B cell (primary cell): ENCODE results near the gene GALM. TPM values are rescaled to one million over a fixed set of nuclear protein-coding genes. Genes with fewer than 3 reads are reported as not detected.
A peak's percentile ranks its signal among the peaks of the same experiment; 100 is the strongest.

Source experiments
- ATAC-seq: fragments of 200-7000 bp; cut with Tn5 transposase; one replicate; pipeline ENCODE4 v1.10.0; 2021; ENCODE audit warnings: low read depth, mild to moderate bottlenecking, moderate number of reproducible peaks, moderate library complexity
- CTCF ChIA-PET: fragments of 350-600 bp; sonication (Branson Sonifier 250); formaldehyde crosslinking; loops from one replicate; lab custom pipeline; 2021; ENCODE audit warnings: antibody characterized with exemption, inconsistent platforms; lab: Charles Lee
- POLR2A ChIA-PET: fragments of 350-600 bp; sonication (Branson Sonifier 250); formaldehyde crosslinking; loops from one replicate; lab custom pipeline; 2021; ENCODE audit warnings: antibody characterized with exemption; lab: Charles Lee
- DNase-seq: peaks from one replicate; pipeline ENCODE4 v3.0.0; 2013
- H2AFZ ChIP-seq: 2 replicates; pipeline ENCODE4 v1.6.1; 2012; ENCODE audit warnings: mild to moderate bottlenecking, low read depth, low read length; ENCODE audit not compliant: insufficient read depth, poor library complexity, severe bottlenecking
- H3K27ac ChIP-seq, 2 donors: 1 replicate in 1 of 2; 2 replicates in 1 of 2; pipeline ENCODE4 v1.5.1; 2012 to 2013; ENCODE audit warnings: low read length in 2 of 2, mild to moderate bottlenecking in 2 of 2, moderate library complexity in 1 of 2
- H3K27me3 ChIP-seq, 4 experiments: fragments of 200-600 bp in 1 of 4; sonication (generic) in 1 of 4; replicated peaks in 1 of 4; 1 replicate in 2 of 4; 2 replicates in 2 of 4; pipeline versions ENCODE4 v1.6.1 to v1.7.0; 2013 to 2016; ENCODE audit warnings: low read length in 3 of 4, mild to moderate bottlenecking in 2 of 4, mixed read lengths in 1 of 4, moderate library complexity in 1 of 4; ENCODE audit not compliant: insufficient read depth in 4 of 4, control insufficient read depth in 3 of 4; ENCODE audit errors: control extremely low read depth in 1 of 4
- H3K36me3 ChIP-seq, 2 experiments: replicated peaks in 1 of 2; 1 replicate in 1 of 2; 2 replicates in 1 of 2; pipeline versions ENCODE4 v1.6.1 to v1.7.1; 2013; ENCODE audit warnings: low read length in 1 of 2; ENCODE audit not compliant: insufficient read depth in 2 of 2, control insufficient read depth in 1 of 2; ENCODE audit errors: control extremely low read depth in 1 of 2, extremely low read depth in 1 of 2
- H3K4me1 ChIP-seq, 2 donors: fragments of 200-600 bp in 1 of 2; sonication (generic) in 1 of 2; 1 replicate in 1 of 2; 2 replicates in 1 of 2; pipeline versions ENCODE4 v1.5.1 to v1.6.1; 2013 to 2017; ENCODE audit warnings: low read length in 2 of 2; ENCODE audit not compliant: control insufficient read depth in 2 of 2, insufficient read depth in 2 of 2
- H3K4me2 ChIP-seq: replicated peaks from 2 replicates; pipeline ENCODE3; 2012; ENCODE audit warnings: mild to moderate bottlenecking, low read depth, low read length; ENCODE audit not compliant: poor library complexity, severe bottlenecking
- H3K4me3 ChIP-seq, 5 experiments: fragments of 200-600 bp in 1 of 5; sonication (generic) in 1 of 5; 1 replicate in 3 of 5; 2 replicates in 2 of 5; pipeline versions ENCODE4 v1.5.1 to v1.7.0; 2011 to 2016; ENCODE audit warnings: low read length in 4 of 5, mild to moderate bottlenecking in 4 of 5, low read depth in 2 of 5, control low read depth in 1 of 5, moderate library complexity in 1 of 5; ENCODE audit not compliant: insufficient read depth in 1 of 5; ENCODE audit errors: control extremely low read depth in 1 of 5, extremely low read depth in 1 of 5
- H3K79me2 ChIP-seq: fragments of 200-600 bp; sonication (generic); one replicate; pipeline ENCODE4 v1.6.0; 2016; ENCODE audit warnings: low read length; ENCODE audit not compliant: control insufficient read depth, insufficient read depth
- H3K9ac ChIP-seq: fragments of 200-600 bp; sonication (generic); 2 replicates; pipeline ENCODE4 v1.6.1; 2017; ENCODE audit warnings: mild to moderate bottlenecking, low read length, moderate library complexity
- H3K9me3 ChIP-seq, 3 donors: one replicate each; pipeline versions ENCODE4 v1.6.1 to v1.7.1; 2013; ENCODE audit warnings: low read length in 2 of 3; ENCODE audit not compliant: control insufficient read depth in 2 of 3, insufficient read depth in 1 of 3; ENCODE audit errors: control extremely low read depth in 1 of 3
- H4K20me1 ChIP-seq: 2 replicates; pipeline ENCODE4 v1.6.0; 2012; ENCODE audit warnings: mild to moderate bottlenecking, low read length; ENCODE audit not compliant: insufficient read depth, control insufficient read depth, poor library complexity, severe bottlenecking
- H3K27ac Mint-ChIP-seq: one replicate; pipeline ENCODE4 v1.8.0; 2021; ENCODE audit warnings: mixed read lengths
- H3K27me3 Mint-ChIP-seq: one replicate; pipeline ENCODE4 v1.8.0; 2021; ENCODE audit warnings: mixed read lengths
- H3K4me1 Mint-ChIP-seq: one replicate; pipeline ENCODE4 v1.8.0; 2021; ENCODE audit warnings: mixed read lengths
- H3K4me3 Mint-ChIP-seq: one replicate; pipeline ENCODE4 v1.8.0; 2021; ENCODE audit warnings: mixed read lengths
- H3K9me3 Mint-ChIP-seq: one replicate; pipeline ENCODE4 v1.8.0; 2022; ENCODE audit warnings: mixed read lengths; ENCODE audit not compliant: insufficient read depth
- EZH2 ChIP-seq: IDR thresholded peaks from 2 replicates; pipeline ENCODE4 v1.6.1; 2012; ENCODE audit warnings: borderline replicate concordance, low read depth, mild to moderate bottlenecking, moderate library complexity, low read length; ENCODE audit not compliant: insufficient read depth, poor library complexity, severe bottlenecking
- WGBS: methylation state at CpG from one replicate; pipeline ENCODE4 v1.1.5; 2013; ENCODE audit warnings: missing lambda C conversion rate; ENCODE audit not compliant: insufficient coverage; 5-methylcytosine and 5-hydroxymethylcytosine counted together
- intact Hi-C: fragments of 100-400 bp; cut with micrococcal nuclease; formaldehyde crosslinking; loops from one replicate; pipeline ENCODE4 v1.10.0; 2022
- polyA plus RNA-seq: library from polyadenylated mRNA; depleted of rRNA; stranded (reverse); fragments of >200 nt; gene quantifications from 2 replicates; pipeline ENCODE4 v1.2.3, GENCODE V29; 2012
- total RNA-seq, 2 donors: library from RNA; stranded (reverse); fragments of 120-200 nt in 1 of 2; gene quantifications; 1 replicate in 1 of 2; 2 replicates in 1 of 2; pipeline versions ENCODE4 v1.2.3 to v1.2.4, GENCODE V29; 2013 to 2022
- TF ChIP-seq, protein P1 (sequence below): fragments of 200-600 bp; IDR thresholded peaks from one replicate; pipeline ENCODE4 v1.8.0; 2022; ENCODE audit warnings: antibody characterized with exemption, mild to moderate bottlenecking

The GALM gene
- total and polyA plus RNA-seq, 2 donors (not counting 1 experiment from before 2014, with no cell fraction given): 5.1 to 9.7 TPM

DNA sequence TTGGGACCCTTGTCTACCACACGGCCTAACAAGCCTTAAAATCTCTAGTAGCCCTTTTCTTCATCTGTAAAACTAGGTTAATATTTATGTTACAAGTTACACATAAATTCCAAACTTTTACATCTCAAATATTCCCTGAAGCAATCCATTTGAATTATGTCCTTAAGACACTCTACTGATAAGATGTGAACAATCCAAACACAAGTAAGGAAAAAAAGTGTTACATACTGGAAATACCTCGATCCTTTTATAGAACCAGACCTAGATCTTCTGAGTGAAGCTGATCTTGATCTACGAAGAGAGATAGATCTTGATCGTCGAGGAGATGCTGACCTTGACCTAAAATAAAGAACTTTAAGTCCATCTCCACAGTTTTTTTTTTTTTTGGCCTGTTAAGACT, 81.9 kb downstream of the GALM start:
- Histone ChIP-seq H3K4me1 (peaks cover 34 to 35% of the 10 kb centered on the region in 2 donors), H4K20me1 (peaks cover 67% of the 10 kb centered on the region), H2AFZ (no peak overlapping the region), H3K36me3 (peaks cover 26 to 71% of the 10 kb centered on the region in 2 experiments), H3K4me3 (no peak overlapping the region), H3K27me3 (no peaks in the 10 kb centered on the region), H3K9ac (no peak overlapping the region), H3K9me3 (no peaks in the 10 kb centered on the region), H3K27ac (peak overlapping the region in 1 of 2 donors; percentile 48), H3K79me2 (peaks cover 54% of the 10 kb centered on the region), H3K4me2 (no peak overlapping the region)
- DNase-seq (no peak), ATAC-seq (no peak)
- ChIA-PET CTCF (interaction anchor here (0.7 to 9.0 kb wide), 3 partner anchors 144 to 166 kb away, joined by 4 to 85 read pairs (median 8); no protein-coding TSS in a partner anchor), POLR2A (interaction anchor here (0.6 to 0.7 kb wide), 2 partner anchors 128 to 1493 kb away, joined by 3 to 4 read pairs; no protein-coding TSS in a partner anchor)
- Mint-ChIP-seq H3K4me3 (peak overlapping the region; percentile 11), H3K27me3 (no peaks in the 10 kb centered on the region), H3K9me3 (no peaks in the 10 kb centered on the region), H3K4me1 (peaks cover 63% of the 10 kb centered on the region), H3K27ac (peak overlapping the region; percentile 21)
- TF ChIP-seq, protein P1, sequence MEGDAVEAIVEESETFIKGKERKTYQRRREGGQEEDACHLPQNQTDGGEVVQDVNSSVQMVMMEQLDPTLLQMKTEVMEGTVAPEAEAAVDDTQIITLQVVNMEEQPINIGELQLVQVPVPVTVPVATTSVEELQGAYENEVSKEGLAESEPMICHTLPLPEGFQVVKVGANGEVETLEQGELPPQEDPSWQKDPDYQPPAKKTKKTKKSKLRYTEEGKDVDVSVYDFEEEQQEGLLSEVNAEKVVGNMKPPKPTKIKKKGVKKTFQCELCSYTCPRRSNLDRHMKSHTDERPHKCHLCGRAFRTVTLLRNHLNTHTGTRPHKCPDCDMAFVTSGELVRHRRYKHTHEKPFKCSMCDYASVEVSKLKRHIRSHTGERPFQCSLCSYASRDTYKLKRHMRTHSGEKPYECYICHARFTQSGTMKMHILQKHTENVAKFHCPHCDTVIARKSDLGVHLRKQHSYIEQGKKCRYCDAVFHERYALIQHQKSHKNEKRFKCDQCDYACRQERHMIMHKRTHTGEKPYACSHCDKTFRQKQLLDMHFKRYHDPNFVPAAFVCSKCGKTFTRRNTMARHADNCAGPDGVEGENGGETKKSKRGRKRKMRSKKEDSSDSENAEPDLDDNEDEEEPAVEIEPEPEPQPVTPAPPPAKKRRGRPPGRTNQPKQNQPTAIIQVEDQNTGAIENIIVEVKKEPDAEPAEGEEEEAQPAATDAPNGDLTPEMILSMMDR: no peak
- no peak for TF ChIP-seq EZH2
- intact Hi-C loops: loop anchor here (5.0 kb wide), 1 partner anchor 484 kb away; no protein-coding TSS in a partner anchor
- no CpG with 5 or more reads among the region's 5 CpGs for WGBS

DNA sequence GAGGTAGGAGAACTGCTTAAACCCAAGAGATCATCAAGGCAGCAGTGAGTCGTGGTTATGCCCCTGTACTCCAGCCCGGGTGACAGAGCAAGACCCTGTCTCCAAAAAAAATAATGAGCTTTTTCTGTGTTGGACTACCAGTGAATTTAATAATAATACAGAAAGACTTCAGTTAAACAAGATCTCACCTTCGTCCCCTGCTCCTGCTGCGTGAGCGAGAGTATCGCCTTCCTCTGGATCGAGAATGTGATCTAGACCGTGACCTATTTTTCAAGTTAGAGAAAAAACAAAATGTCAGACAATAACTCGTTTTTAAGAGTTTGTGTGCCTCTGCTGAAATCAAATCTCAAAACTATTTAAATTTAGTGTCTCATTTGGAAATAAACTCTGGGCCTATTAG, 82.5 kb downstream of the GALM start:
- no peak overlapping the region for H3K4me3 Mint-ChIP-seq
- H3K4me1 ChIP-seq: peaks cover 34 to 35% of the 10 kb centered on the region in 2 donors
- ChIA-PET CTCF (interaction anchor here (2.4 kb wide), 1 partner anchor 145 kb away, joined by 8 read pairs; no protein-coding TSS in a partner anchor), POLR2A (interaction anchor here (0.7 kb wide), 1 partner anchor 127 kb away, joined by 3 read pairs; no protein-coding TSS in a partner anchor)
- H3K27ac Mint-ChIP-seq: no peak overlapping the region
- peaks cover 54% of the 10 kb centered on the region for H3K79me2 ChIP-seq
- peaks cover 62% of the 10 kb centered on the region for H3K4me1 Mint-ChIP-seq
- H3K27ac ChIP-seq: peak overlapping the region in 1 of 2 donors; percentile 48
- WGBS: 96% methylated on average over 7 of the region's 9 CpGs
- H3K9me3 ChIP-seq: no peaks in the 10 kb centered on the region
- H3K36me3 ChIP-seq: peaks cover 26 to 65% of the 10 kb centered on the region in 2 experiments
- no peak overlapping the region for H2AFZ ChIP-seq
- no peak overlapping the region for H3K4me3 ChIP-seq
- no peak for TF ChIP-seq EZH2
- TF ChIP-seq, protein P1: no peak
- no peak overlapping the region for H3K9ac ChIP-seq
- no peak overlapping the region for H3K4me2 ChIP-seq
- H3K27me3 ChIP-seq: no peaks in the 10 kb centered on the region
- peaks cover 63% of the 10 kb centered on the region for H4K20me1 ChIP-seq
- DNase-seq: no peak
- H3K27me3 Mint-ChIP-seq: no peaks in the 10 kb centered on the region
- no peaks in the 10 kb centered on the region for H3K9me3 Mint-ChIP-seq
- ATAC-seq: no peak
- intact Hi-C loops: loop anchor here (5.0 kb wide), 1 partner anchor 484 kb away; no protein-coding TSS in a partner anchor
